ENCODE data around the gene THSD4.

The THSD4 gene

DNA sequence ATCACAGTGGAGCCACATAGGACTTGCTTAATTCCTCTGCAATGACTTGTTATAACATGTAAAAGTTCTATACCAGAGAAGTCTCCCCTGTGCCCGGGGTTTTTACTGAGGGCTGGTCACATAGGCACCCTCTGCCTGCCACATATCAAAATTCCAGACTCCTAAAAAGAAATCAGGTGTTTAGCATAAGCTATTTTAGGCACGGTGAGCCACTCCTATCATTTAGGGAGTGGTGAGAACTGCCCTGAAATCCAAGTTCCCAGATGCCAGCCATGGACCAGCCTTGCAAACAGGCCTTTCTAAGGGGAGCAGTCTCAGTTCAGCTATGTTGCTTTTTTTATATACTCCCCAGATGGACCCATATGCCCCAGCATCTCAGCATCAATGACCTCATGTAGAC, 130.3 kb downstream of the THSD4 start:
- FAIRE-seq (no peak), DNase-seq (ENCODE audit: insufficient read length) (no peak)
- TF ChIP-seq POLR2AphosphoS5 (IDR thresholded peaks at IDR 0.05; ENCODE audit: low read depth, low read length) (no peak), TAF1 (IDR thresholded peaks at IDR 0.05; ENCODE audit: borderline replicate concordance, low read depth, low read length) (no peak), POLR2A (IDR thresholded peaks at IDR 0.05; ENCODE audit: low read depth, low read length) (no peak)

DNA sequence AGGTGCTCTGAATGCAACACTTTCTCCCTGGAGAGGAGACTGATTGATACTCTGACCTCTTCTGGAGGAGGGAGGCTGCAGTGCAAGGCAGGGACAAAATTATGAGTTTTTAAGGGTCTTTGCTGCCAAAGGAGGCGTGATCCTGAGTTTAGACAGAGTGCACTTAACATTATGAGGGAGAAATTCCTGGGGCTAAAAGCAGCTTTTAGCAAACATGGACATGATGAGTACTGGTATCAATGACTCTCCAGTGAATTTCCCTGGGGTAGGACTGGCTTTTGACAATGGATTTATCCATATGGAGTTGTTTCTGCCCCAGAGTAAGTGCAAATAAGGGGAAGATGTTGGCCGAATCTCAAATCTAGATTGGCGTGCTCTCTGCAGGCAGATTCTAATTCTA, 133.1 kb downstream of the THSD4 start:
- TF ChIP-seq TAF1 (IDR thresholded peaks at IDR 0.05; ENCODE audit: borderline replicate concordance, low read depth, low read length) (no peak), POLR2A (IDR thresholded peaks at IDR 0.05; ENCODE audit: low read depth, low read length) (no peak), POLR2AphosphoS5 (IDR thresholded peaks at IDR 0.05; ENCODE audit: low read depth, low read length) (no peak)
- no peak for FAIRE-seq
- no peak for DNase-seq (ENCODE audit: insufficient read length)

DNA sequence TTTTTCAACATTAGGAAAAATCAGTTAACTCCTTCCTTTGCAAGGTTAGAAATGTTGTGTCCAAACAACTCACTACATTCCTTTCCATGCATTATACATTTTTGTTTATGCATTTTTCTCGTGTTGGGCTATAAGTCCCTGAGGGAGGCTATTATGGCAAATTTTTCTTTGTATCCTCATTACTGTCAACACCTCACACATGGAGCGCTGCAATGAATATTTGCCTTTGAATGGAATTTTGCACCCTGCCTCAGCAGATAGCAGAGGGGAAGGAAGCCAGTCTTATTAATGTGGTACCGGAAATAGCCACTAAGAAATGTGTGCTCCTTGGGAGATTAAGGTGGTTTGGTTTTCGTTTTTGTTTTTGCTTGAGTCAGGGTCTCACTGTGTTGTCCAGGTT, 134.7 kb downstream of the THSD4 start:
- no peak for FAIRE-seq
- no peak for DNase-seq (ENCODE audit: insufficient read length)
- TF ChIP-seq POLR2A (IDR thresholded peaks at IDR 0.05; ENCODE audit: low read depth, low read length) (no peak), POLR2AphosphoS5 (IDR thresholded peaks at IDR 0.05; ENCODE audit: low read depth, low read length) (no peak), TAF1 (IDR thresholded peaks at IDR 0.05; ENCODE audit: borderline replicate concordance, low read depth, low read length) (no peak)

DNA sequence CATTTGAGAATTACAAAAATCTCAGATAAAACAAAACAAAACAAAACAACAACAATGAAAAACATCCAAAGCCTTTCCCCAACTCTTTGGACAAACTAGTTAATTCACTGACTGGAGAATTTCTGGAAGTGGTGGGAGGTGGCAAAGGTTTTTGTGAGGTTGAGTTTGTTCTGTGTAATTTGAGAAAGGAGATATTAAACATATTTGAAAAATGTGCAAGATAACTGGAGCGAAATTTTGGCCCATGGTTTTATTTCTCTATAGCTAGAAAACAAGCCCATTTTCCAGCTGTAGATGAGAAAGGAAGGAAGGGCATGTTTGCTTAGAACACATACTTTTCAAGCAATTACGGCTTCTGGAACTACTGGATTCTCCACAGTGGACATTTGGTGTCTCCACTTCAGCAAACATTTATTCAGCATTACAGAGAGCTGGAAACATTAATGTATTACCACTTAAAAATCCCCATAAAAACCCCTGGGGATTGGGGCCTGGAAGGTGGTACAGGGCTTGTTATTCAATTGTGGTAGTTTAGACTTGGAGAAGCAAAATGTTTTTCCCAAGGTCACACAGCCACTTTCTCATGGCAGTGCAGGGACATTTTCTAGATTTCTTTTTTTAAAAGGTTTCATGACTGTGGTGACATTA, 135.8 kb downstream of the THSD4 start:
- DNase-seq (ENCODE audit: insufficient read length), result no peak
- no peak for TF ChIP-seq POLR2A (IDR thresholded peaks at IDR 0.05; ENCODE audit: low read depth, low read length)
- no peak for TF ChIP-seq POLR2AphosphoS5 (IDR thresholded peaks at IDR 0.05; ENCODE audit: low read depth, low read length)
- TF ChIP-seq TAF1 (IDR thresholded peaks at IDR 0.05; ENCODE audit: borderline replicate concordance, low read depth, low read length), result no peak
- no peak for FAIRE-seq

DNA sequence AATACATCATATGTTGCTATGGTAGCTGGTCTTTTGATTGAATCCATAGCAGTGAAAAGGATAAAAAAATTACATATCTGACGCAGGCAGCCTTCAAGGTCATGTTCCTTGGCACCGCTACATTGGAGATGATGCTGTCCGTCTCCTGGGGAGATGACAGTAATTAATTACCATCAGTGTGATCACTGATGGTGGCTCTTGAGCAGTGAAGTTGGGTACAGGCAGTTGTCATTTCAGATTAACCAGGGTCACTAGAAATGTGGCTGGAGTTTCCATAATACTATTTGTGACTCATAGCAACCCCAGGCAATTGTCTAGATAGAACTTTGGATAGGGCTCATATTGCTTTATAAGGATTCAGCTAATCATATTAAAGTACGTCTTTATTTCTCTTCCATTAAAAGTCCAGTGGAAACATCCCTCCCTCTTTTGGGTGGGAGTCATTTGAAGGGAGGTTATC, 136.3 kb downstream of the THSD4 start:
- FAIRE-seq, result no peak
- no peak for DNase-seq (ENCODE audit: insufficient read length)
- TF ChIP-seq POLR2A (IDR thresholded peaks at IDR 0.05; ENCODE audit: low read depth, low read length), result no peak
- TF ChIP-seq POLR2AphosphoS5 (IDR thresholded peaks at IDR 0.05; ENCODE audit: low read depth, low read length), result no peak

DNA sequence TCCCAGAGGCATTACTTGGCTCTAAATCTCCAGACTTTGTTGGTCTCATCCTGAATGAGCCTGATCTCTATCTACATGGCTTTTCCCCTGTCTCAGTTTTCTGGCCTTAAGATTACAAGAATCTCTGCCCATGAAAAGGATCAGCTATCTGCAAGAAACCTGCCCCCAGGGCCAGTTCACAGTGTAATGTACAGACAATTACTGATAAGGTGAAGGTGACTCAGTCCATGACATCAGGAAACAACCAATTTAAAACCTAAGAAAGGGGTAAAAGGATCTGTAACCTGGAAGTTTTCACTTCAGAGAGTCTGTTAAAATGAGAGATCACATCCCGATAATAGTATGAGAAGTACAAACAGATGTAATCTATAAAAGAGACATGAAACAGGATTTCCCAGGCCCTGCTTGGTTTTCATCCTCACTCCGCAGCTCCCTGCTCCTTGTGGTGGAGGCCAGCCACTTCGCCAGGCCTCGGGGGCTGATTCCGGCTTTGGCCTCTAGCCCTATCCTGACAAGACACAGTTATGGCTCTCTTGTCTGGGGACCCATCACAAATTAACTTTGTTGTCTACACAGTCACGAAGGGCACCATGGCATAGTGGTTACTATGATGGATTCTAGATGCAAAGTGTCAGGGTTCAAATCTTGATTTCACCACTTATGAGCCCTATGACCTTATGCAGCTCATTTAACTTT, 136.9 kb downstream of the THSD4 start:
- DNase-seq (ENCODE audit: insufficient read length) (no peak), FAIRE-seq (no peak)
- no peak for TF ChIP-seq POLR2A (IDR thresholded peaks at IDR 0.05; ENCODE audit: low read depth, low read length)
- no peak for TF ChIP-seq TAF1 (IDR thresholded peaks at IDR 0.05; ENCODE audit: borderline replicate concordance, low read depth, low read length)
- no peak for TF ChIP-seq POLR2AphosphoS5 (IDR thresholded peaks at IDR 0.05; ENCODE audit: low read depth, low read length)

DNA sequence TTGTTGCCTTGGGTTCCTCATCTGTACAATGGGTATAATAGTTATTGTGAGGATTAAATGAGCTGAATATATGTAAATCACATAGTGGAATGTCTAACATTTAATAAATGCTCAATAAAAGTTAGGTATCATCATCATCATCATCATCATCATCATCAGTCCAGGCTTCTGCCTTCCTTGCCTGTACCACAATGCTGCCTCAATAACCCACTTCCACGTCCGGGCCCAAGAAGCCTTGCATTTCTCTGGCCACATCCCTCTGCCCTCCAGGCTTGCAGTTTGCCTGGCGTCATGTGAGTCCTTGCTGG, 137.4 kb downstream of the THSD4 start:
- TF ChIP-seq POLR2A (IDR thresholded peaks at IDR 0.05; ENCODE audit: low read depth, low read length), result no peak
- TF ChIP-seq POLR2AphosphoS5 (IDR thresholded peaks at IDR 0.05; ENCODE audit: low read depth, low read length), result no peak
- TF ChIP-seq TAF1 (IDR thresholded peaks at IDR 0.05; ENCODE audit: borderline replicate concordance, low read depth, low read length), result no peak
- FAIRE-seq (no peak), DNase-seq (ENCODE audit: insufficient read length) (no peak)

DNA sequence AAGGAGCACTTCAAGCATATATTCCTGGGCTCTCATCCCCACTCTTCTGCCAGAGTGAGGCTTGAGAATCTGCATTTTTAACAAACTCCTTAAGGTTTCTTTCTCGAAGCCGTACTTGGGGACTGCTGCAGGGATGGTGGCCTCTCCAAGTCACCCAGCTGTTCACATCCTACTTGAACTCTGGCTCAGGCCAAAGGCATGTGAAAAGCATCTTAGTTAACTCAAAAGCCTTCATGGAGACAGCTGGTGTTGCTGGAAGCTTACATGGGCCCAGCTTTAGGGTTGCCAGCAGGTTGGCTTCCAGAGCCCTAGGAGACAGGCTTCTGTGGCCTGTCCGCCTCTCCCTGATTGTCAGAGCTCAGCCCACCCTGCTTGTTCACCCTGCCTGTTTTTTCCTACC, 139.2 kb downstream of the THSD4 start:
- TF ChIP-seq POLR2AphosphoS5 (IDR thresholded peaks at IDR 0.05; ENCODE audit: low read depth, low read length) (no peak), POLR2A (IDR thresholded peaks at IDR 0.05; ENCODE audit: low read depth, low read length) (no peak), TAF1 (IDR thresholded peaks at IDR 0.05; ENCODE audit: borderline replicate concordance, low read depth, low read length) (no peak)
- FAIRE-seq, result no peak
- no peak for DNase-seq (ENCODE audit: insufficient read length)

DNA sequence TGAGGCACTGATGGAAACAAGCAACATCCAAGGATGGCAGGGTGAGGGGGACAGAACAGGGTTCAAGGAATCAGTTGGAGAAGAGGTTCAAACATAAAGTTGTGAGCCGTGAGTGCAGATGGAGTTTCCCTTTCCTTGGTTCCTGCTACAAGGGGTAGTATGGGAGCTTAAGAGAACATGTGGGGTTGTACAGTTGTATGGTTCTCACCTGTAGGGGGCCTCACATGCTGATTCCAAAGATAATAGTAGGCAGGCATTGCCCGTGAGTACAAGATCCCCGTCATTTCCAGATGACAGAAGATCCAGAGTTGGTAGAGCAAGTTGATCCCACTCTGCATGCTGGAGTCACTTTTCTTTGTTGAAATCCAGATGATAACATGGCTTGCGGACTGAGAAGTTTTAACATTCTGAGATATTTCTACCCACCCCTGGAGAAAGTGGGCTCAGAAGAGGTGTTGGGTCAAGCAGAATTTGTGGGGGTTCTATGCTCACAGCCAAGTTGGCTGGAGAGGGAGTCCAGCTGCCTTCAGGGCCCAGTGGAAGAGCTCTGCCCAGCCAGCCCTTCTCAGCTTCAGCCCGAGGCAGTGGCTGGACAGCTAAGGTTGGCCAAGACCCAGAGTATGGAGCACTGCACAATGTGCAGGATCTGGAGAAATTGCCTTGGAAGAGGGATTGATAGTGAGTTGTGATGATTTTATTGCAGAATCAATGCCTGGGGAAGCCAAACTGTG, 141.8 kb downstream of the THSD4 start:
- FAIRE-seq (no peak), DNase-seq (ENCODE audit: insufficient read length) (no peak)
- TF ChIP-seq TAF1 (IDR thresholded peaks at IDR 0.05; ENCODE audit: borderline replicate concordance, low read depth, low read length) (no peak), POLR2A (IDR thresholded peaks at IDR 0.05; ENCODE audit: low read depth, low read length) (no peak), POLR2AphosphoS5 (IDR thresholded peaks at IDR 0.05; ENCODE audit: low read depth, low read length) (no peak)

DNA sequence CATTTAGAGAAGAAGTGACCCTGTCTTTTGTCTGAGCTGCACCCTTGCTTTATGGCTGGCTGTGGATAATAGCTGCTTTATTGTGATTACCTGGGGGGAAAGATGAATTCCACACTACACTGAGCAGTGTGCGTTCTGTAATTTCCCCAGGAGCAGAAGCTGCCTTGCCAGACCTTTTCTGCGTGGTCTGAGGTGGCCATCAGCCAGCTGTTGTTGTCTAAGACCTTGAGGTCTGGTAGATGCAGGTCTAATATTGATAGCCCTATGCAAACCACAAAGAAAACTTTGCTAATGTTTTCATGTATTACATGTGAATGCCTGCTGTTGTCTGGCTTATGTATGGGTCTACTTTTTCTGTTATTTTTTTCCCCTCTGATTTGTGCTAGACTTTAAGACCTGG, 144.6 kb downstream of the THSD4 start:
- DNase-seq (ENCODE audit: insufficient read length) (no peak), FAIRE-seq (no peak)
- TF ChIP-seq POLR2A (IDR thresholded peaks at IDR 0.05; ENCODE audit: low read depth, low read length) (no peak), POLR2AphosphoS5 (IDR thresholded peaks at IDR 0.05; ENCODE audit: low read depth, low read length) (no peak), TAF1 (IDR thresholded peaks at IDR 0.05; ENCODE audit: borderline replicate concordance, low read depth, low read length) (no peak)

DNA sequence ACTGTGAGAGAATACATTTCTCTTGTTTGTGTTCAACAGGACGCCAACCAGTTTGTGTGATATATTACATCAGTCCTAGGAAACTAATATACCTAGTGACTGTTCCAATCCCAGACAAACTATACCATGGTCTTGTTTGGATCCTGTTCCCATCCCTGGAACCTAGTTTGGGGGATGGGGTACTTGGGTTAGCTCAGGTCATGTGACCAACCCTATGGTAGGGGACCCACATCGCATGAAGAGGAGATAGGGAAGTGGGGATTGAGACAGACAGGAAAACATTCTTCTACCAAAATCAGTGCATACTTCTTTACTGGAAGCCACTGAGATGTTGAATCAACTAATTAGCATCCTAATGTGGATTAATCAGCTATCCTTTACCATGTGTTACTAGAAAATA, 146.1 kb downstream of the THSD4 start:
- no peak for TF ChIP-seq TAF1 (IDR thresholded peaks at IDR 0.05; ENCODE audit: borderline replicate concordance, low read depth, low read length)
- no peak for TF ChIP-seq POLR2AphosphoS5 (IDR thresholded peaks at IDR 0.05; ENCODE audit: low read depth, low read length)
- no peak for TF ChIP-seq POLR2A (IDR thresholded peaks at IDR 0.05; ENCODE audit: low read depth, low read length)
- FAIRE-seq, result no peak
- no peak for DNase-seq (ENCODE audit: insufficient read length)

DNA sequence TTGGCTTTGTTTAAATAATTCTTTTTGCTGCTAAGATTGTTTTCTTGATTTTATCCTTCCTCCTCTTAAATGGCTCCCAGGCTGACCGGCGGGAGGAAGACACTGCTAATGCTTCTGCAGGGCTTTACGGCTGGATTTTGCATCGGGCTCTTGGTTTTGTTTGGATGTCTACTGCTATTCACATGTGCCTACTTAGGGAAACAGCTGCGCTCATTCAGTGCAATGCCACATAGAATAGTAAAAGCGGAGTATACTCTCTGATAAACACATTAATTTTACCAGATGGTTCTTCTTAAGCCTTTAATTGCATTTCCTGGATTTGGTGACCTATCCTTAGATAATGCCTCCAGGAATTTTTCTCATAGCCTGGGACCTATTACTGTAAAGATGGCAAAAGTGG, 146.6 kb downstream of the THSD4 start:
- DNase-seq (ENCODE audit: insufficient read length) (no peak), FAIRE-seq (no peak)
- TF ChIP-seq POLR2A (IDR thresholded peaks at IDR 0.05; ENCODE audit: low read depth, low read length) (no peak), TAF1 (IDR thresholded peaks at IDR 0.05; ENCODE audit: borderline replicate concordance, low read depth, low read length) (no peak), POLR2AphosphoS5 (IDR thresholded peaks at IDR 0.05; ENCODE audit: low read depth, low read length) (no peak)
